ENCODE measurements around the gene CREG2. TPM values are rescaled to one million over a fixed set of nuclear protein-coding genes. Genes with fewer than 3 reads are reported as not detected.

CREG2 gene
- total and polyA plus RNA-seq, 7 donors: 0.06 to 0.36 (median 0.28) TPM; not detected in 4

GRCh38 chr2:101351207-101351606 lies 36.1 kb downstream of the CREG2 start:
- WGBS, 2 donors: 90 to 92% methylated on average over 7 of the region's 7 CpGs
- H3K9me3 ChIP-seq: no peaks in the 10 kb centered on the region
- H3K36me3 ChIP-seq: no peaks in the 10 kb centered on the region
- intact Hi-C loops (cut with DNase I): no loop called here
- H3K27me3 ChIP-seq: no peaks in the 10 kb centered on the region
- no peak for TF ChIP-seq POLR2AphosphoS5 (IDR thresholded peaks at IDR 0.05)
- TF ChIP-seq CTCF (IDR thresholded peaks at IDR 0.05): no peak
- TF ChIP-seq POLR2A (IDR thresholded peaks at IDR 0.05): no peak
- TF ChIP-seq EP300 (IDR thresholded peaks at IDR 0.05): no peak
- DNase-seq: no peak
- no peaks in the 10 kb centered on the region for H3K4me1 ChIP-seq
- no peak overlapping the region for H3K4me3 ChIP-seq
- no peak overlapping the region for H3K27ac ChIP-seq

- no peak overlapping the region for H3K27ac ChIP-seq
- intact Hi-C loops (cut with DNase I): loop anchor here (10.0 kb wide), 1 partner anchor 1095 kb away; no protein-coding TSS in a partner anchor
- WGBS, 2 donors: 74 to 76% methylated on average over 7 of the region's 7 CpGs
- TF ChIP-seq EP300 (IDR thresholded peaks at IDR 0.05): no peak
- TF ChIP-seq CTCF (IDR thresholded peaks at IDR 0.05): no peak
- TF ChIP-seq POLR2AphosphoS5 (IDR thresholded peaks at IDR 0.05): no peak
- TF ChIP-seq POLR2A (IDR thresholded peaks at IDR 0.05): no peak
- no peaks in the 10 kb centered on the region for H3K4me1 ChIP-seq
- H3K4me3 ChIP-seq: no peak overlapping the region
- no peaks in the 10 kb centered on the region for H3K36me3 ChIP-seq
- H3K9me3 ChIP-seq: no peaks in the 10 kb centered on the region
- DNase-seq: no peak
- no peaks in the 10 kb centered on the region for H3K27me3 ChIP-seq
Observed at GRCh38 chr2:101349893-101350662, 37.2 kb downstream of the CREG2 start.

- H3K9me3 ChIP-seq: no peaks in the 10 kb centered on the region
- intact Hi-C loops (cut with DNase I): loop anchor here (10.0 kb wide), 1 partner anchor 1096 kb away; no protein-coding TSS in a partner anchor
- no peak for TF ChIP-seq POLR2AphosphoS5 (IDR thresholded peaks at IDR 0.05)
- H3K27ac ChIP-seq: no peak overlapping the region
- no peaks in the 10 kb centered on the region for H3K36me3 ChIP-seq
- WGBS, 2 donors: 22 to 70% methylated on average over 1 of the region's 1 CpG
- no peak for DNase-seq
- no peak overlapping the region for H3K4me3 ChIP-seq
- no peaks in the 10 kb centered on the region for H3K27me3 ChIP-seq
- H3K4me1 ChIP-seq: no peaks in the 10 kb centered on the region
Observed at GRCh38 chr2:101348883-101349282, 38.4 kb downstream of the CREG2 start.

- intact Hi-C loops (cut with DNase I): loop anchor here (10.0 kb wide), 1 partner anchor 1098 kb away; no protein-coding TSS in a partner anchor
- Histone ChIP-seq H3K4me1 (no peaks in the 10 kb centered on the region), H3K36me3 (no peaks in the 10 kb centered on the region), H3K27ac (no peak overlapping the region), H3K9me3 (no peaks in the 10 kb centered on the region), H3K27me3 (no peaks in the 10 kb centered on the region), H3K4me3 (no peak overlapping the region)
- 97 to 98% methylated on average over 3 of the region's 3 CpGs for WGBS, 2 donors
- TF ChIP-seq EP300 (IDR thresholded peaks at IDR 0.05) (no peak), POLR2AphosphoS5 (IDR thresholded peaks at IDR 0.05) (no peak), POLR2A (IDR thresholded peaks at IDR 0.05) (no peak), CTCF (IDR thresholded peaks at IDR 0.05) (no peak)
- no peak for DNase-seq
Observed at GRCh38 chr2:101346909-101347308, 40.4 kb downstream of the CREG2 start.

GRCh38 chr2:101344137-101344536 lies 43.2 kb downstream of the CREG2 start:
- H3K27me3 ChIP-seq: no peaks in the 10 kb centered on the region
- H3K36me3 ChIP-seq: no peaks in the 10 kb centered on the region
- no peak for DNase-seq
- H3K4me1 ChIP-seq: no peaks in the 10 kb centered on the region
- H3K4me3 ChIP-seq: no peak overlapping the region
- no peaks in the 10 kb centered on the region for H3K9me3 ChIP-seq
- H3K27ac ChIP-seq: no peak overlapping the region
- no peak for TF ChIP-seq POLR2AphosphoS5 (IDR thresholded peaks at IDR 0.05)
- TF ChIP-seq CTCF (IDR thresholded peaks at IDR 0.05): no peak
- TF ChIP-seq EP300 (IDR thresholded peaks at IDR 0.05): no peak
- no peak for TF ChIP-seq POLR2A (IDR thresholded peaks at IDR 0.05)
- intact Hi-C loops (cut with DNase I): loop anchor here (10.0 kb wide), 1 partner anchor 1101 kb away; no protein-coding TSS in a partner anchor
- 83 to 84% methylated on average over 5 of the region's 5 CpGs for WGBS, 2 donors

Data from sigmoid colon (tissue), 7 donors.